Sigmoid colon (tissue), 4 donors: ENCODE data around the gene CTIF.

Source experiments
- POLR2A ChIP-seq, 2 donors: fragments of 450-650 bp; IDR thresholded peaks; one replicate each; pipeline ENCODE4 v1.6.1; 2016; ENCODE audit warnings: antibody characterized with exemption in 2 of 2, mild to moderate bottlenecking in 2 of 2, moderate library complexity in 2 of 2
- POLR2AphosphoS5 ChIP-seq, 4 donors: sonication (generic); formaldehyde crosslinking; IDR thresholded peaks; one replicate each; pipeline ENCODE4 v1.6.1; 2017; ENCODE audit warnings: antibody characterized with exemption in 4 of 4
- TF ChIP-seq, protein P1 (sequence below), 4 experiments: fragments of 450-650 bp in 3 of 4; fragments of 200-600 bp in 1 of 4; IDR thresholded peaks; one replicate each; pipeline ENCODE4 v1.5.1; 2016 to 2019; ENCODE audit warnings: antibody characterized with exemption in 4 of 4, mild to moderate bottlenecking in 3 of 4, moderate library complexity in 2 of 4

DNA sequence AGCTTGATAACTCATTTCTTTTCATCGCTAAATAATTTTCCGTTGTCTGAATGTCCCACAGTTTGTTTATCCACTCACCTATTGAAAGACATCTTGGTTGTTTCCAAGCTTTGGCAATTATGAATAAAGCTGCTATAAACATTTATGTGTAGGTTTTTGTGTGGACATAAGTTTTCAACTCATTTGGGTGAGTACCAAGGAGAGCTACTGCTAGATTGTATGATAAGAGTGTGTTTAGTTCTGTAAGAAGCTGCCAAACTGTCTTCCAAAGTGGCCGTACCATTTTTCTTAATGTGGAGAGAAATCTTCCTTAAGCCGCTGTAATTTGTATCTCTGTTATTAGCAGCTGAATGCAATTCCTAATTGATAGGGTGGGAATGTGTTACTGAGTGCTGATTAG lies 11.4 kb upstream of the CTIF start:
- TF ChIP-seq POLR2AphosphoS5 (IDR thresholded peaks at IDR 0.05) (no peak), POLR2A (IDR thresholded peaks at IDR 0.05) (no peak)
- TF ChIP-seq, protein P1, sequence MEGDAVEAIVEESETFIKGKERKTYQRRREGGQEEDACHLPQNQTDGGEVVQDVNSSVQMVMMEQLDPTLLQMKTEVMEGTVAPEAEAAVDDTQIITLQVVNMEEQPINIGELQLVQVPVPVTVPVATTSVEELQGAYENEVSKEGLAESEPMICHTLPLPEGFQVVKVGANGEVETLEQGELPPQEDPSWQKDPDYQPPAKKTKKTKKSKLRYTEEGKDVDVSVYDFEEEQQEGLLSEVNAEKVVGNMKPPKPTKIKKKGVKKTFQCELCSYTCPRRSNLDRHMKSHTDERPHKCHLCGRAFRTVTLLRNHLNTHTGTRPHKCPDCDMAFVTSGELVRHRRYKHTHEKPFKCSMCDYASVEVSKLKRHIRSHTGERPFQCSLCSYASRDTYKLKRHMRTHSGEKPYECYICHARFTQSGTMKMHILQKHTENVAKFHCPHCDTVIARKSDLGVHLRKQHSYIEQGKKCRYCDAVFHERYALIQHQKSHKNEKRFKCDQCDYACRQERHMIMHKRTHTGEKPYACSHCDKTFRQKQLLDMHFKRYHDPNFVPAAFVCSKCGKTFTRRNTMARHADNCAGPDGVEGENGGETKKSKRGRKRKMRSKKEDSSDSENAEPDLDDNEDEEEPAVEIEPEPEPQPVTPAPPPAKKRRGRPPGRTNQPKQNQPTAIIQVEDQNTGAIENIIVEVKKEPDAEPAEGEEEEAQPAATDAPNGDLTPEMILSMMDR (IDR thresholded peaks at IDR 0.05) = no peak
